ENCODE measurements around the gene RHO.

DNA sequence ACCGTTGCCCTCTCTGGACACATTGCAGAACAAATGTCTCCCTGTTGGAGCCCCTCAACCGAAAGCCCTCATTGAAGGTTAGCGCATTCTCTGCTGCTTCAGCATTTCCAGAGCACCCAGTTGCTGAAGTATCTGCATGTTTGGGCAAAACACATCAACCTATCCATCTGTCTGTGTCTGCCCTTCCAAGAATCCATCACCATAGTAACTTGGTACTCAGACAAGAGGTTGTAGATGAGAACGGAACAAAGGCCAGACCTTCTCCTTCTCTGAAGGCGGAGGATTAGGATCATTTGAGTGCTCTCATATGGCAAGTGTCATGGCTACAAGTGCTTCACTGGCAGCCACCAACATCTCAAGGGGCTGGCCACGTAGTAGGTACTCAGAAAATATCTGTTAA, 23.1 kb upstream of the RHO start:
- TF ChIP-seq, protein P1, sequence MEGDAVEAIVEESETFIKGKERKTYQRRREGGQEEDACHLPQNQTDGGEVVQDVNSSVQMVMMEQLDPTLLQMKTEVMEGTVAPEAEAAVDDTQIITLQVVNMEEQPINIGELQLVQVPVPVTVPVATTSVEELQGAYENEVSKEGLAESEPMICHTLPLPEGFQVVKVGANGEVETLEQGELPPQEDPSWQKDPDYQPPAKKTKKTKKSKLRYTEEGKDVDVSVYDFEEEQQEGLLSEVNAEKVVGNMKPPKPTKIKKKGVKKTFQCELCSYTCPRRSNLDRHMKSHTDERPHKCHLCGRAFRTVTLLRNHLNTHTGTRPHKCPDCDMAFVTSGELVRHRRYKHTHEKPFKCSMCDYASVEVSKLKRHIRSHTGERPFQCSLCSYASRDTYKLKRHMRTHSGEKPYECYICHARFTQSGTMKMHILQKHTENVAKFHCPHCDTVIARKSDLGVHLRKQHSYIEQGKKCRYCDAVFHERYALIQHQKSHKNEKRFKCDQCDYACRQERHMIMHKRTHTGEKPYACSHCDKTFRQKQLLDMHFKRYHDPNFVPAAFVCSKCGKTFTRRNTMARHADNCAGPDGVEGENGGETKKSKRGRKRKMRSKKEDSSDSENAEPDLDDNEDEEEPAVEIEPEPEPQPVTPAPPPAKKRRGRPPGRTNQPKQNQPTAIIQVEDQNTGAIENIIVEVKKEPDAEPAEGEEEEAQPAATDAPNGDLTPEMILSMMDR (IDR thresholded peaks at IDR 0.05): no peak
- TF ChIP-seq POLR2A (IDR thresholded peaks at IDR 0.05): no peak

All from body of pancreas (tissue), 4 donors.